ENCODE measurements around the gene CHFR.
"Not testable (repeated sequence)": the region's sequence is repeated elsewhere in the genome, so short reads cannot be mapped to it uniquely, and the experiment has no call there.

Gene CHFR

DNA sequence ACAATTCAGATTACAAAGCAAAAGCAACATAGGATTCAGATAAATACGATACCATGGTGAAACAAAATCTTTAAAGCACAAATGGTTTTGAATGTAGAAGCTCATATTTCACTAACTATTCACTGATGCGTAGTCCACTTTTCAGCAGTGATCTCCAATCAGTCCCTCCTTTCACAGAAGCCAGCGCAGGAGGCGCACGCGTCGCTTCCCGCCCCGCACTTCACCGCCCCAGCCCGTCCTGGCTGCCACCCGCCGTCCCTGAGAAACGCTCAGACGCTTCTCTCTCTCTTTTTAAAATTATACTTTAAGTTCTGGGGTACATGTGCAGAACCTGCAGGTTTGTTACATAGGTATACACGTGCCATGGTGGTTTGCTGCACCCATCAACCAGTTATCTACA, 19.8 kb upstream of the CHFR start:
- DNase-seq (ENCODE audit: low read depth): no peak
- no peak for TF ChIP-seq CTCF (IDR thresholded peaks at IDR 0.05; ENCODE audit: control insufficient read depth, insufficient read depth, low read depth, low read length, missing control alignments)
- no peak overlapping the region for H3K4me3 ChIP-seq (ENCODE audit: control insufficient read depth, low read depth, low read length)

- no peak for DNase-seq (ENCODE audit: low read depth)
- H3K4me3 ChIP-seq (ENCODE audit: control insufficient read depth, low read depth, low read length): no peak overlapping the region
- peak; percentile 59 for TF ChIP-seq CTCF (IDR thresholded peaks at IDR 0.05; ENCODE audit: control insufficient read depth, insufficient read depth, low read depth, low read length, missing control alignments)
These were observed 17.4 kb upstream of the CHFR start for GRCh38 chr12:132904718-132905328.

GRCh38 chr12:132899033-132899432, 11.6 kb upstream of the CHFR start:
- DNase-seq (ENCODE audit: low read depth): no peak
- TF ChIP-seq CTCF (IDR thresholded peaks at IDR 0.05; ENCODE audit: control insufficient read depth, insufficient read depth, low read depth, low read length, missing control alignments): no peak

GRCh38 chr12:132888852-132889251, 1.4 kb upstream of the CHFR start:
- H3K4me3 ChIP-seq (ENCODE audit: control insufficient read depth, low read depth, low read length): no peak overlapping the region
- no peak for TF ChIP-seq CTCF (IDR thresholded peaks at IDR 0.05; ENCODE audit: control insufficient read depth, insufficient read depth, low read depth, low read length, missing control alignments)

More at GRCh38 chr12:132899033-132899432, 11.6 kb upstream of the CHFR start:
- H3K4me3 ChIP-seq (ENCODE audit: control insufficient read depth, low read depth, low read length): no peak overlapping the region

DNA sequence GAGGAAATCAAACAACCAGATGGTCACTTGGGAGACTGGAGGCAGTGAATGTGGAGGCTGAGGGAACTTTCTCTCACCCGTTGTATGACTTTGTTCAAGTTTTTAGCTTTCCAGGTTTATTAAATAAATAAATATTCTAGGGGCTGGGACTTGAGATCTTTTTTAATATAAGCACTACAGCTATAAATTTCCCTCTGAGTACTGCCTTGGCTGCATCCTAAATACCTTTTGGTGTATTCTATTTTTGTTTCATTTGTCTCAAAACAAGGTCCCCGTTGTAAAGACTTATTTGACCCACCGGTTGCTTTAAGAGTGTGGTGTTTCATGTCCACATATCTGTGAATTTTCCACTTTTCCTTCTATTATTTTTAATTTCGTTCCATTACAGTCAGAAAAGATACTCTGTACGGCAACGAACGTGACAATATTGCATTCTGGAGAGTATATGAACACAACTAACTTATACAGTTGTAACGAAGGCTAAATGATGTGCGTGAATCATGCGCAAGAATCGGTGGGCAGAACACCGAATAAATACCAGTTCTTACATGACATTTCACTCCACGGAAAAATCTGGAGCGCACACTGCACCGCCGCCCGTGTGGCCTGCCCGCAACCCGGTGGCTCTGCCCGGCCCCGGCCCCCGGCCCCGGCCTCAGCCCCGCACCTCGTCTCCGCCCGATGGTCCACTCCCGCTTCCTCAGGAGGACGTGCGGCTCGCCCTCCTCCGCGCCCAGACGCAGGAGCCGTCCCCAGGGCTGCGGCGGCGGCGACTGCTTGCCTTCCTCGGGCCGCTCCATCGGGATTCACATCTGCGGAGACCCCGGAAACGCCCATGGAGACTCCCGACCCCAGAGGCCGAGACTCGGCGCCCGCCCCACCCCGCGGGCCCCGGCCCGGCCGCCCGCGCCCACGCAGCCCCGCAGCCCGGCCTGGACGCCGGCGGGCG, 602 bp downstream of the CHFR start:
- TF ChIP-seq CTCF (IDR thresholded peaks at IDR 0.05; ENCODE audit: control insufficient read depth, insufficient read depth, low read depth, low read length, missing control alignments): no peak
- DNase-seq (ENCODE audit: low read depth): no peak
- peak overlapping the region; percentile 70 for H3K4me3 ChIP-seq (ENCODE audit: control insufficient read depth, low read depth, low read length)

More at GRCh38 chr12:132888852-132889251, 1.4 kb upstream of the CHFR start:
- DNase-seq (ENCODE audit: low read depth): no peak

DNA sequence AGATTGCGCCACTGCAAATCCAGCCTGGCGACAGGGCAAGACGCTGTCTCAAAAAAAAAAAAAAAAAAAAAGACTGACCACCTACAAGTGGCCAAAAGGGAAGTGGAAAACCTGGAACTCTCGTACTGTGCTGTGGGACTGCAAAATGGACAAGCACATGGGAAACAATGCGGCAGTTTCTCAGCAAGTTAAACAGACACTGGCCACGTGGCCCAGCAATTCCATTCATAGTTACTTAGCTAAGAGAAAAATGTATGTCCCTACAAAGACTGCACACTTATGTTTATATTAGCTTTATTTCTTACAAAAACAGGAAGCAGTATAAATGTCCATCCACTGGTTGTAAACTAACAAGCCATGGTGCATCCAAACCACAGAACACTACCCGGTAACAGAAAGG, 5.6 kb downstream of the CHFR start:
- no peak for TF ChIP-seq CTCF (IDR thresholded peaks at IDR 0.05; ENCODE audit: control insufficient read depth, insufficient read depth, low read depth, low read length, missing control alignments)
- no peak for DNase-seq (ENCODE audit: low read depth)
- no peak overlapping the region for H3K4me3 ChIP-seq (ENCODE audit: control insufficient read depth, low read depth, low read length)

DNA sequence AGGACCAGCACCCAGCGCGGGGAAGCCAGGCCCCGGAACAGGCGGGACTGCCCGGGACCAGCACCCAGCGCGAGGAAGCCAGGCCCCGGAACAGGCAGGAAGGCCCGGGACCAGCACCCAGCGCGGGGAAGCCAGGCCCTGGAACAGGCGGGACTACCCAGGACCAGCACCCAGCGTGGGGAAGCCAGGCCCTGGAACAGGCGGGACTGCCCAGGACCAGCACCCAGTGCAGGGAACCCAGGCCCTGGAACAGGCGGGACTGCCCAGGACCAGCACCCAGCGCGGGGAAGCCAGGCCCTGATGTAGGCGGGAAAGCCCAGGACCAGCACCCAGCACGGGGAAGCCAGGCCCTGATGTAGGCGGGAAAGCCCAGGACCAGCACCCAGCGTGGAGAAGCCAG, 12.8 kb downstream of the CHFR start:
- H3K4me3 ChIP-seq (ENCODE audit: control insufficient read depth, low read depth, low read length); DNase-seq (ENCODE audit: low read depth): not testable (repeated sequence)

Measured in AG09309 (cell line).